Measurements from ENCODE around the gene MPV17.
"Not testable (repeated sequence)": the region's sequence is repeated elsewhere in the genome, so short reads cannot be mapped to it uniquely, and the experiment has no call there.

Gene MPV17

DNA sequence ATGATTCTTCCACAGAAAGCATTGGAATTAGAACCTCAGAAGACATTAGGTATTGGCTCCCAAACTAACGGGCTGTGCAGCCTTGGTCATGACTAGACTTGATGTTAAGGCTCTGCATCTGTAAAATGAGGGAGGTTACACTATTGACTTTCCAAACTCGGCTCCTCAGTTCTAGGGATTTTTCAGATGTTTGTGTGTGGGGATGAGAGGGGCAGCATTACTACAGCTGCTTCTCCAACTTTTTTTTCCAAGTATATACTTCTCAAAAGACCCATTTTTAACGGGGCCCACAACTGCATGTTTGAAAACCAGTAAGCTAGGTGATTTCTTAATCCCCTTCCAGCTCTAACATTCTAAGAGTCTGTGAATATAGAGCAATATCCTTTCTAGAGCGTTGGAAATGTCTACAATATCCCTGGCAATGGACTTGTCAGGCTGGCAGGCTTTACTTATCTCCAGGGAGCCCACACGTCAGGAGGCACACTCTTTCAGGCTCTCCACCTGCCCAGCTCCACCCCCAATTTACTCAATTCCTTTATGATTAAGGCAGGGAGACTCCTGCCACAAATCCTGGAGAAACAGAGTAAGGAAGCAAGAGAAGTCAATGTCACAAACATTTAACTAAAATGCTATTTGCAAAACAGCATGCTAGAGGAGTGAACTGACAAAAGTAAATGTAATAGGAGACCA lies 844 bp upstream of the MPV17 start:
- no peak for DNase-seq (ENCODE audit: low read depth in 2 of 2)

DNA sequence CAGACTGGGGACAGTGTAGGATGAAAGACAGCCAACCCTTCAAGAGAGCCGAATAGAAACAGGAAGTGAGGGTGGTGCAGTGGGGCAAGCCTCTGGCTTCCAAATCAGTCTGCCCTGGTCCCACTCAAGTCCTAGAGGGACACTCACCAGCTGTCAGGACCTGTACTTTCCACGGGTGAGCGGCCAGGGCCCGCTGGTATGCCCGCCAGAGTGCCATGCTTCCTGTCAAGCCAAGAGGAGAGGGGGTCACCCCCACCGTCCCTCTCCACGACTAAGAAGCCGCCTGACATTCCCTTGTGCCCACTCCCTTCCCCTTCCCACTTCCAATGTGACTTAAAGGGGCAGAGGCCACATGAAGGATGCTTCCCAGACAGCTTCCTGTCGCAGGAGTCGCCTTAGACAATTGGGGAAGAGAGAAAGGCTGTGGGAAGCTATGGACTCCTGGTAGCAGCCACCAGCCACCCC lies 564 bp downstream of the MPV17 start:
- DNase-seq (ENCODE audit: low read depth in 2 of 2) = no peak

DNA sequence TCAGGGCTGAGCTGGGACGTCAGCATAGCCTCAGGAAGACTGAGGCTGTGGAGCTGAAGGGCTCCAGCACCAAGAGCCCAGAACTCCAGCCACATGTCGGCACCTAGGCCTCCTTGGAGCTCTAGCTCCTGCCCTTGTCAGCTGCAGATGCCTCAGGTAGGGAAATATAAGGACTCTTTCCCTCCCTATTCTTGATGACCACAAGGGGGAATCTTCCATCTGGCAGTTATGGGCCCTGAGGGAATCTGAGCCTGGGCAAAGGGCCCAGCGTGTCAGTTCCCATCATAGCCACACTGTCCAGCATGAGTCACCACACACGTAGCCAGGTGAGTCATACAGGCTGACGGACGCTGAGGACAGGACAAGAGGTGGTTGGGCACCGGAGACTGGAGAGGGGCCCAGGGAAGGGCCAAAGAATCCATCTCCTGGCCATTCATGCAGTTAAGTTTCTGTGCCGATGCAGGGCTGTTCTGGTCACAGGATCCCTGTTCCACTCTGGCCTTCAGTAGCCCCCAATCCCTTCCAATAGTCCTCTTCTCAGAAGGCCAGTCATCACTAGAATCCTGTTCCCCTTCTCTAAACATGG lies 1.8 kb downstream of the MPV17 start:
- DNase-seq (ENCODE audit: low read depth in 2 of 2) = no peak

DNA sequence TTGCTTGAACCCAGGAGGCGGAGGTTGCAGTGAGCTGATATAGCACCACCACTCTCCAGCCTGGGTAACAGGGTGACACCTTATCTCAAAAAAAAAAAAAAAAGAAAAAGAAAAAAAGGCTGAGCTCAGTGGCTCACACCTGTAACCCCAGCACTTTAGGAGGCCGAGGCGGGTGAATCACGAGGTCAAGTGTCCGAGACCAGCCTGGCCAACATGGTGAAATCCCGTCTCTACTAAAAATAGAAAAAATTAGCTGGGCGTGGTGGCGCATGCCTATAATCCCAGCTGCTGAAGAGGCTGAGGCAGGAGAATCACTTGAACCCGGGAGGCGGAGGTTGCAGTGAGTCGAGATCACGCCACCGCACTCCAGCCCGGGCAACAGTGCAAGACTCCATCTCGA lies 3.1 kb downstream of the MPV17 start:
- DNase-seq (ENCODE audit: low read depth in 2 of 2) = not testable (repeated sequence)

DNA sequence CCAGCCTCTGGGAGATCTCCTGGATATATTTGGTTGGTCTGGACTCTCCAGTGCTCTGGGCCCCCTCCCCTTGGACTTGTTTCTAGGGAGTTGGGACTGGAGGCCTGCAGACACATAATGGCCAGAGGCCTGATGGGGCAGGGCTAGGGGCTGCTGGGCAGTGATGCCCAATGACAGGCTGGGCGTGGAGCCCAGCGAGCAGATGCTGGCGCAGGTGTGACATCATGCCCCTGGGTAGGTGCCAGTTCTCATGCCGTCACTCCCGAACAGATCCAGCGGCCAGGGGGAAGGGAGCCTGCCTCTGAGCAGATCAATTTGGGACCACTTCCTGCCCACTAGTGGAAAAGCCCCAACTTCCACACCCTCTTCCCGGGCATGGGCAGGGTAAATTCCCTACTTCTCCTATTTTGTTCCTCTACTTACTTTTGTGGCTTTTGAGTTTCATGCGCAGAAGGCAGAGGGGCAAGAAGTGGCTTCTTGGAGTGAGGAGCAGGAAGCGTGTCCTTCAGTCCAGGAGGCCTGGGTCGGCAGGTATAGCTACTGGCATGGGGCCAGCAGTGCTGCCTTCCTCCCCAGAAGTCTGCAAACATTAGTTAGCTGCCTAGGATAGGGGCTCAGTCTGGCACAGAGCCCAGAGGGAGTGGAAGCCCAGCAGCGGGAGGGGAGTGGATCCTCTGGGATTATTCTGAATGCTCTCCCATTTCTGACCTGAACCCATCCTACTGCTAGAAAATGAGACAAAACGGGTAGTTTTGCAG lies 6.1 kb downstream of the MPV17 start:
- DNase-seq (ENCODE audit: low read depth in 2 of 2) = no peak

DNA sequence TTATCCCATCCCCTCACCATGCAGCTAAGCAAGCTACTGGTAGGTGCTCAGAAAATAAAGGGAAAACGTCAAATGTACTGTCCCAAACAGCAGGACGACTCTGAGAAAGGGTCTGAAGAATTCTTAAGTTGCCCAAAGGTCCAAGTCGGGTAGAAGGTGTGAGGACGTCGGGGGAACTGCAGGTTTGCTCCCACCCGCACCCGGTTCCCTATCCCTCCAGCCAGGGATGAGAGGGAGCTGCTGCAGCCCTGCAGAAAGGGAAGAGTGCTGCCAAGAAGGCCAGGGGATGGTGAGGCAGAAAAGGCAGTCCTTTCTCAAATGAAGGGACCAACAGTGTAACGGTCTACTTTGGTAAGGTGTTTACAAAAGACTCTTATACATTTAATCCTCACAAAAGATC lies 7.8 kb downstream of the MPV17 start:
- no peak for DNase-seq (ENCODE audit: low read depth in 2 of 2)

DNA sequence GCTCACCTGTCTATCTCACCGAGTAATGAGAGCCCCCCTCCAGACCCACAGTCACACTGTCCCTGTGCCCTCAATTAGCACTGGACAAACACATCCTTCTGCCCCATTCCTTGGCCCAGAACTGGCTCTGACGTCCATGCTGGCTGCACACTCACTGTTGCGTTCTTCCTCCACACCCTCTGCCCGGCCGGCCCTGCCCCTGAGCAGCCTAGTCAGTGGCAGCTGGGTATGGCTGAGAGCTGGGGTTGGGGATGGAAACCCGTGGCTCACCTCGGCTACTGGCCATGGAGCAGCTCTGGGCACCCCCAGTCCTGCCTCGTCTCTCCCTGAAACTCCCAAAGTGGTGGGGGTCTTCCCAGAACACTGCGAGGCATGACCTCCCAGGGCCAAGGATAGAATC lies 8.2 kb downstream of the MPV17 start:
- no peak for DNase-seq (ENCODE audit: low read depth in 2 of 2)

DNA sequence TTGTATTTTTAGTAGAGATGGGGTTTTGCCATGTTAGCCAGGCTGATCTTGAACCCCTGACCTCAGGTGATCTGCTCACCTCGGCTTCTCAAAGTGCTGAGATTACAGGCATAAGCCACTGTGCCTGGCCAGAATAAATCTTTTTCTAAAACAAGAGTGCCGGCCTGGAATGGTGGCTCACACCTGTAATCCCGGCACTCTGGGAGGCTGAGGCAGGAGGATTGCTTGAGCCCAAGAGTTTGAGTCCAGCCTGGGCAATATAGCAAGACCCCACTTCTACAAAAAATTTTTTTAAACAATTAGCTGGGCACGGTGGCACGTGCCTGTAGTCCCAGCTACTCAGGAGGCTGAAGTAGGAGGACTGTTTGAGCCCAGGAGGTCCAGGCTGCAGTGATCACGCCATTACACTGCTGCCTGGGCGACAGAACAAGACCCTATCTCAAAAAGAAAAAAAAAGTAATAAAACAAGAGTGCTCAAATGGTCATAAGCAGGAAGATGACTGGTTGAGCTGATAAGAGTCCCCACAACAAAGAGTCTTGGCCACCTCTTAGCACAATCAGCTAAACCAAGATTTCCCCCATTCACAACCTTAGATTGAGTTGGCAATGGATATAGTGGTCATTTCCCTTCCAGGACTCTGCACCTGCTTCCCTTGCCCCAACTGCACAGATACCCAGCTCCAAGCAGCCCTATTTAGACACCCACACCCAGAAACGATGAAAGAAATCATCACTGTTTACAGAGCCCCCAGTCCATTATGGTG lies 8.8 kb downstream of the MPV17 start:
- DNase-seq (ENCODE audit: low read depth in 2 of 2) = no peak

DNA sequence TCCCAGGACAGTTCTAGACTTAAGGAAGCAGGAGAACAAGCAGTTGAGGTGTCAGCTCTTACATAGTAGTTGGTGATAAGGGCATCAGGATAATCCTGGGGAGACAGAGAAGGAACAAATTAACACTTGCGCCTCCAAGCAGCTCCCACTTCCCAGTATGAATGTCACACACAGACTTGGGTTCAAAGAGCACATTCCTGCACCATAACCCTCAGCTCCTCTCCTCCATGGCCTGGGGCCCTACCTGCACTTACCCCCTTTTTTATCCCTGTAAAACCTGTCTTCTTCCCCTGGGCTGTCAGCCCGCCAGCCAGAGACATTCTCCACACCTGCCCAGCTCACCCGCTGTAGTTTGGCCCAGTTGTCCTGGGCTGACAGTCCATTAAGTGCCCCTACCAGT lies 10.7 kb downstream of the MPV17 start:
- no peak for DNase-seq (ENCODE audit: low read depth in 2 of 2)

DNA sequence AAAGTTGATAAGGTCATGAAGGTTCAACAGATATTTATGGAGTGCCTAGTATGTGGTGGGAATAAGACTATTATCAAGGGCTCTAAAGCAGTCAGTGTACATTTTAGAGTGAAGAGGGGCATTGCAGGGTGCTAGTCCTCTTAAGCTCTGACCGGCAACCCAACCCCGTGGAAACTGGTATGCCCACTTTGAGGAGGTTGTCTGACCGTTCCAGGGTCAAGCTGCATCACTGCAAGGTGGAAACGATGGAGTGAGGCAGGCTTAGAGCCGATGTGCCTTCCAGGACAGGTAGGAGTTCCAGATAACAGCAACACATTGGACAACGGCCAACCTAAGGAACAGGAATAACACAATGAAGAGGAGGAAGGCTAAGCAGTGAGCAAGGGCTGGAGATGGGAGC lies 13.2 kb downstream of the MPV17 start:
- no peak for DNase-seq (ENCODE audit: low read depth in 2 of 2)

DNA sequence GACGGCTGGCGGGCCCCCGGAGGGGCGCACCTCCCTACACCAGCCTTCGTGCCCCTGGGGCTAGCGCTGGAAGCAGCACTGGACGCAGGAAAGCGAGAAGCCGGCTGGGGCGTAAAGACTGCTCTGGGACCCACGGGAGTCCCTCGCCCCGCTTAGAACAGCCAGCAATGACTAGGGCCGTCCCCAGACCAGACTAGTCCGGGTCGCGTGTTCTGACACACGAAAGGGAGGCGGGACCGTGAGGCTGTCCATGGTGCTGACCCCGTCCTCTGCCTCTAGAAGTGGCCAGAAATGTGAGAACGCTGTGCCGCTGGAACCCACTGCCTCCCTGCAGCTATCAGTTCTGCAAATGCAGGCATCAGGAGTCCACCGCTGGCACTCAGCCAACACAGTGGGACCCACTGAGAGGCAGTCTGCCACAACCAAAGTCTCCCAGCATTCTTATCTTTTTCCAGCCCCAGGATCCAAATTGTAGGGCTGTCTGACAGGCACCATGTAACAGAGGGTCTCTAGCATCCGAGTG lies 14.5 kb downstream of the MPV17 start, which contains the start of gene UCN:
Gene UCN (minus strand): TSS at position 87 of the 523 bp plus-strand sequence. CDS start 550 bp downstream, outside the sequence.
- no peak for DNase-seq (ENCODE audit: low read depth in 2 of 2)

DNA sequence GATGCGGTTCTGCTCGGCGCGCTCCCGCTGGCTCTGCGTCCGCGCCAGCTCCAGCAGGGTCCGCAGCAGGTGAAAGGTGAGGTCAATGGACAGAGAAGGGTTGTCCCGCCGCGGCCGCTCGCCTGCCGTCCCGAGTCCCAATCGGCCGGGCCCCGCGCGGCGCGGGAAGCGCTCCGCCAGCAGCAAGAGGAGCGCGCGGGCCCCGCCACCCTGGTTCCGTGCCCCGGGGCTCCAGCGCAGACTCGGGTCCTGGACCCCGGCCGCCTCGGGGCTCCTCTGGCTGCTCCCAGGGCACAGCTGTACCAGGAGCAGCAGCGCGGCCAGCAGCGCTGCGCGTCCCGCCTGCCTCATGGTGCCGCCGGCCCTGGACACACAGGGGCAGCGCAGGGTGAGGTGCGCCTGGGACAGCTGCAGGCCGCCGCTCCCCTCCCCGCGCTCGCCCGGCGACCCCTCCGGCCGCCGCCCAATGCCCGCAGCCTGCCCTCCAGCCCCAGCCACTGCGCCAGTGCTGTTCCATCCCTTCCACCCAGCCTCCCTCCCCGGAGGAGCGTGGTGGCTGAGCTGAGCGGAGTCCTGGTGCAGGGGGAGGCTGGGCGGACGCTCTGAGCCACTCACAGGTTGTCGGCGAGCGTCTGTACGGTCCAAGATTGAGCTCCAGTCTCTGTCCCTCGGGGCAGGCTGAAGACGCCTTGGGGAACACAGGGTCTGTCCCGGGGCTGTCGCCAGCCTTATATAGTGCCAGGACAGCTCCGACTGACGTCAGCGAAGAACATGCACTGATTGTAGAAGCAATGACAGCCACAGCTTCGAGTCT lies 15.1 kb downstream of the MPV17 start:
- DNase-seq (ENCODE audit: low read depth in 2 of 2) = no peak

DNA sequence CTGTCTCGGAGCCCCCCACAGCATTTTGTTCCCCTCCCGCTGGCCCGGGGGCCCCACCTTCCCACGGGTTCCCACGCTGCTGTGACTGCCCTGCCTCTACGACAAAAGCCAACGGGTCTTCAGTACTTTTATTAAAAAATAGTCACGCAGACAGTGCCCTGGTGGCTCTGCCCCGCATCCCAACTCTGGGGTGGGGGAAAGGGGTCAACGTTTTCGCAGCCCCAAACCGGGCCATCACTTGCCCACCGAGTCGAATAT lies 15.7 kb downstream of the MPV17 start:
- DNase-seq (ENCODE audit: low read depth in 2 of 2) = no peak

DNA sequence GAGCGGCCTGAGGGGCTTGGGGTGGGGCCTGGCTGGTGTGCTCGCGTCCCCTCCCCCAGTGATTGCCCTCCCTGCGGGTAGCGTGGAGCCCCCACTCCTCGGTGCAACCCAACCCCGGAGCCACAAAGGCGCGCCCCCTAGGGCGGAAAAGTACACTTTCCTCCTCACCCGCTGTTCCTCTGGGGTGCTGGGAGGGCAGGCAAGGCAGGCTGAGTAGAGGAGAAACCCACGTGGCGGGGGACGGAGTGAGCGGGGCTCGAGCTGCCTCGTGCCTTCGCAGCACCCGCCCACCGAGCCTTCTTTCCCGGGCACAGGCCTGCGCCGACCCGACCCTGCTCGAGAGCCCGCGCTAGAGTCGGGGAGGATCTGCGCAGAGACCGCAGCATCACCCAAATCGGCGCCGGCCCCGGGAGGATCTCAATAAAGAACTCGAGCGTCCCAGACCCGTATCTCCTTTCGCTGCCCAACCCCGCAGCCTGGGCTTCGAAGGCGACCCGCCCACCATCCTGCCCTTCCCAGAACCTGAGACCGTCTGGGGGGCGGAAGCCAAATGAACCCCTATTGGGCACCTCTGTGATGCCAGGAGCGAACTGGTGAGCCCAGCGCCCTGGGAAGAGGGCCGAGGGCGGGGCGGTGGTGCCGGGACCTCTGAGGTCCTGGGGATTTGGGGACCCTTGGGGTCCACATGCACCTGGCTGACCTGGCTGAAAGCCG lies 16.2 kb downstream of the MPV17 start:
- peak; percentile 10 to 36 for DNase-seq (ENCODE audit: low read depth in 2 of 2)

DNA sequence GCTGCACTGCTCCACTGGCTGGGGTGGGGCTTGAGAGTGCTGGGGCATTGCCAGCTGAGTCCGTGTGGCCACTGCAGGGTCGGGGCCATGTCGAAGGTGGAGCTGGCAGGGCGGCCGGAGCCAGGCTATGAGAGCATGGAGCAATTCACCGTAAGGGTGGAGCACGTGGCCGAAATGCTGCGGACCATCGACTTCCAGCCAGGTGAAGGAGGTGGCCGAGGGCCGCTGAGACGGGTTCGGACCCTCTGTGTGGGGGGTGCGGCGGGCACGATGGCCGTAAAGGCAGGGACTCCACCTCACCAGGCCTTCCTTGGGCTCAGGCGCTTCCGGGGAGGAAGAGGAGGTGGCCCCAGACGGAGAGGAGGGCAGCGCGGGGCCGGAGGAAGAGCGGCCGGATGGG lies 16.8 kb downstream of the MPV17 start:
- DNase-seq (ENCODE audit: low read depth in 2 of 2) = no peak

DNA sequence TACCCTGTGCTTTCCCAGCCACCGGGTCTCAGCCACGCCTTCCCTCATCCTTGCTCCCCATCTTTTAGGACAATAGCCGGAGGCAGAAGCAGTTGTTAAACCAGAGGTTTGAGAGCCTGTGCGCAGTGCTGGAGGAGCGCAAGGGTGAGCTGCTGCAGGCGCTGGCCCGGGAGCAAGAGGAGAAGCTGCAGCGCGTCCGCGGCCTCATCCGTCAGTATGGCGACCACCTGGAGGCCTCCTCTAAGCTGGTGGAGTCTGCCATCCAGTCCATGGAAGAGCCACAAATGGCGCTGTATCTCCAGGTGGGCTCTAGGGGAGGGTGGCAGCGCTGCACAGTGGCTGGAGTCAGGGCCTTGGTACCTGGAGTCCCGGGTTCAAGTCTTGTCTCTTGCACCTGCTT lies 17.4 kb downstream of the MPV17 start:
- no peak for DNase-seq (ENCODE audit: low read depth in 2 of 2)

DNA sequence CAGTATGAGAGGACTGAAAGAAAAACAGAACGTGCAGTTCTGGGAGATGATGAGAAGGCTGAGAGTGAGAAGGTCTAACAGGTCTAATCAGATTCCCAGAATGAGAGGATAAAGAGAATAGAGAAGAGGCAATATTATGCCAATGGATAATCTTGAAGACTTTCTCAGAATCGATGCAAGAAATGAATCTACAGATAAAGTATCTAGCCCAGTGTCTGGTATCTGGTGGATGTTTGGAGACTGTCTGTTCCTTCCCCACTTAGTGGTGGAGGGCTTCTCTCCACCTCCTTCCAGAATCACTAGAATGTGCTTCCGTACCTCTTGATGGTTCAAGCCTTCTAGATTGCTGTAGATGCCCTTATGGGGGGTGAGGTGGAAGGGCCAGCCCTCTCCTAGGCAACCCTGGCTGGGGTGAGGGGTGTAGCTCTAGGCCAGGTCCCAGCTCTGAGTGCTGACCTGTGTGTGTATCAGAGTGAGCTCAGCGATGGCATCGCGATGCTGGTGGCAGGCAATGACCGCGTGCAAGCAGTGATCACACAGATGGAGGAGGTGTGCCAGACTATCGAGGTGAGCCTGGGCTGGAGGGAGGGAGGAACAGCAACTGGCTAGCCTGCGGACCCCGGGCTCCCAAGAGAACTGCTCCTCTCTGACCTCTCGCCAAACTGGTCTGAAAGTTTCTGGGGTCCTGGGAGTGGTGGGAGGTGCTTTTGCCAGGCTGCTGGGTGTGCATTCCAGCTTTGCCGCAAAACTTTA lies 18.2 kb downstream of the MPV17 start:
- no peak for DNase-seq (ENCODE audit: low read depth in 2 of 2)

DNA sequence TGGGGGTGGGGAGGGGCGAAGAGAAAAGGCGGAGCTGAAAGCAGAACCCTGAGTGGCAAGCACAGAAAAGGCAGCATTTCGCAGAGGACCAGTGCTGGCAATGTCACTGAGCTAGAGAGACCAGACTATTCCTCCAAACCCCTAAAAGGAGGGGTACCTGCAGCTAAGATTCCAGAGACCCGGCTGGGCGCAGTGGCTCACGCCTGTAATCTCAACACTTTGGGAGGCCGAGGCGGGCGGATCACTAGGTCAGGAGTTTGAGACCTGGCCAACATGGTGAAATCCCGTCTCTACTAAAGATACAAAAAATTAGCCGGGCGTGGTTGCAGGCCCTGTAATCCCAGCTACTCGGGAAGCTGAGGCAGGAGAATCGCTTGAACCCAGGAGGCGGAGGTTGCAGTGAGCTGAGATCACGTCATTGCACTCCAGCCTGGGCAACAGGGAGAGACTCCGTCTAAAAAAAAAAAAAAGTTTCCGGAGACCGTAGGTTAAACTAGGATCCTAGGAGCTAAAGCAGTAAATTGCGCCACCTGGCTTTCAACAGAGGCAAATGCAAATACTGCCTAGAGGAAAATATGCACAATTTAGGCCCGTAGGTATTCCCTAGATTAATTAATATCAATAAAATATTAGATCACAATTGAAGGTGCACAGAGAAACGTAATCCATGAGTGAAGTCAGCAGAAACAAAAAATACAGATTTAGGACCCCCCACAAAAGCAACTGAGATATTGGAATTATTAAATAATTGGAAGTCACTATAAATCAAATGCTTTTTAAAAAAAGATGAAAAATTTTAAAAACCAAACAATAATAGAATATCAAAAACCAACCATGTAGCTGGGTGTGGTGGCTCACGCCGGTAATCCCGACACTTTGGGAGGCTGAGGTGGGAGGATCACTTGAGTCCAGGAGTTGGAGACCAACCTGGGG lies 19.5 kb downstream of the MPV17 start:
- no peak for DNase-seq (ENCODE audit: low read depth in 2 of 2)

DNA sequence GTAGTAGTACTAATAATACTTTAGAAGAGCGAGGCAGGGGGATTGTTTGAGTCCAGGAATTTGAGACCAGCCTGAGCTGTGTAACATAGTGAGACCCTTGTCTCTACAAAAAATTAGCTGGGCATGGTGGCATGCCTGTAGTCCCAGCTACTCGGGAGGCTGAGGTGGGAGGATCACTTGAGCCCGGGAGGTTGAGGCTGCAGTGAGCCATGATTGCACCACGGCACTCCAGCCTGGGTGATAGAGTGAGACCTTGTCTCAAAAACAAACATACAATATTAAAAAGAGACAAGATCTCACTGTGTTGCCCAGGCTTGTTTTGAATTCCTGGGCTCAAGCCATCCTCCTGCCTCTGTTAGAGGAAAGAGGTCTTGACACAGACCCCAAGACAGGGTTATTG lies 22.3 kb downstream of the MPV17 start:
- DNase-seq (ENCODE audit: low read depth in 2 of 2) = not testable (repeated sequence)

All from stimulated activated CD8-positive, alpha-beta memory T cell treated with anti-CD3 and anti-CD28 coated beads, Interleukin-7, amount 100 ng/mL, for 4 hours (primary cell).